HepG2 (cell line): ENCODE measurements around the gene ICAM3. TPM values are rescaled to one million over a fixed set of nuclear protein-coding genes. Genes with fewer than 3 reads are reported as not detected.
A peak's percentile ranks its signal among the peaks of the same experiment; 100 is the strongest.

Experiments
- ATF7 ChIP-seq, 2 experiments: fragments of 450-650 bp in 1 of 2; sonication (generic) in 1 of 2; formaldehyde crosslinking in 1 of 2; IDR thresholded peaks; 2 replicates each; pipeline versions ENCODE4 v1.4.0 to v1.6.1; 2016 to 2020; ENCODE audit warnings: antibody characterized with exemption in 1 of 2, mild to moderate bottlenecking in 1 of 2, missing genetic modification reagents in 1 of 2
- BRF2 ChIP-seq: sonication (generic); formaldehyde crosslinking; IDR thresholded peaks from 2 replicates; pipeline ENCODE4 v1.8.1; 2022; ENCODE audit warnings: mild to moderate bottlenecking, missing genetic modification reagents
- CSRNP2 ChIP-seq: sonication (generic); formaldehyde crosslinking; conservative IDR thresholded peaks from 2 replicates; pipeline ENCODE4 v1.8.0; 2022; ENCODE audit warnings: low read depth, missing genetic modification reagents
- GMEB1 ChIP-seq: sonication (generic); formaldehyde crosslinking; IDR thresholded peaks from 2 replicates; pipeline ENCODE4 v1.5.1; 2020; ENCODE audit warnings: missing genetic modification reagents, mild to moderate bottlenecking, borderline replicate concordance
- IKZF1 ChIP-seq: fragments of 450-650 bp; IDR thresholded peaks from 2 replicates; pipeline ENCODE4 v1.7.1; 2016
- IKZF5 ChIP-seq: IDR thresholded peaks from 2 replicates; pipeline ENCODE4 v1.6.1; 2018; ENCODE audit warnings: missing genetic modification reagents, mild to moderate bottlenecking, missing compliant biosample characterization
- KAT2B ChIP-seq: fragments of 150-350 bp; IDR thresholded peaks from 2 replicates; pipeline ENCODE4 v1.6.1; 2014; ENCODE audit warnings: low read depth, low read length, borderline replicate concordance
- MTA3 ChIP-seq: sonication (generic); formaldehyde crosslinking; IDR thresholded peaks from 2 replicates; pipeline ENCODE4 v1.4.0; 2020; ENCODE audit warnings: missing genetic modification reagents
- MXD3 ChIP-seq: IDR thresholded peaks from 2 replicates; pipeline ENCODE4 v1.6.1; 2016; ENCODE audit warnings: mild to moderate bottlenecking, missing biosample characterization, missing genetic modification reagents
- MZF1 ChIP-seq: sonication (generic); formaldehyde crosslinking; IDR thresholded peaks from 2 replicates; pipeline ENCODE4 v1.8.1; 2023; ENCODE audit warnings: mild to moderate bottlenecking, missing genetic modification reagents, borderline replicate concordance
- POGK ChIP-seq: sonication (generic); formaldehyde crosslinking; conservative IDR thresholded peaks from 2 replicates; pipeline ENCODE4 v1.8.0; 2022; ENCODE audit warnings: mild to moderate bottlenecking, moderate library complexity, missing genetic modification reagents
- RARG ChIP-seq: sonication (generic); formaldehyde crosslinking; IDR thresholded peaks from 2 replicates; pipeline ENCODE4 v1.4.0; 2020; ENCODE audit warnings: low read depth, mild to moderate bottlenecking, missing genetic modification reagents
- RBFOX2 ChIP-seq: fragments of 200-400 bp; formaldehyde crosslinking; IDR thresholded peaks from 2 replicates; pipeline ENCODE4 v1.6.1; 2017; ENCODE audit warnings: low read depth, mild to moderate bottlenecking, low read length
- RXRB ChIP-seq: IDR thresholded peaks from 2 replicates; pipeline ENCODE4 v1.6.1; 2016; ENCODE audit warnings: borderline replicate concordance, missing genetic modification reagents, missing compliant biosample characterization
- SNAI1 ChIP-seq: sonication (generic); formaldehyde crosslinking; IDR thresholded peaks from 2 replicates; pipeline ENCODE4 v1.5.0; 2020; ENCODE audit warnings: mild to moderate bottlenecking, missing genetic modification reagents, borderline replicate concordance
- SRSF9 ChIP-seq: fragments of 200-400 bp; formaldehyde crosslinking; IDR thresholded peaks from 2 replicates; pipeline ENCODE4 v1.6.1; 2018; ENCODE audit warnings: borderline replicate concordance, mild to moderate bottlenecking, low read depth, low read length; ENCODE audit not compliant: insufficient read depth, poor library complexity, severe bottlenecking
- STAT5B ChIP-seq: sonication (generic); formaldehyde crosslinking; IDR thresholded peaks from 2 replicates; pipeline ENCODE4 v1.4.0; 2020; ENCODE audit warnings: missing genetic modification reagents
- ZBTB3 ChIP-seq: sonication (generic); formaldehyde crosslinking; IDR thresholded peaks from 2 replicates; pipeline ENCODE4 v1.4.0; 2020; ENCODE audit warnings: low read depth, mild to moderate bottlenecking, moderate library complexity, missing genetic modification reagents, borderline replicate concordance
- ZBTB44 ChIP-seq: sonication (generic); formaldehyde crosslinking; IDR thresholded peaks from 2 replicates; pipeline ENCODE4 v1.4.0; 2020; ENCODE audit warnings: missing genetic modification reagents
- polyA plus RNA-seq, 8 experiments: library from polyadenylated mRNA; depleted of rRNA in 3 of 8; stranded (reverse) in 7 of 8; unstranded in 1 of 8; fragments of >200 nt; fragmentation: Illumina TruSeq in 4 of 8; extraction: Trizol in 4 of 8; gene quantifications; 2 replicates each; pipeline versions ENCODE4 v1.2.1 to v1.2.3, GENCODE V29; 2011 to 2016; ENCODE audit warnings: low read depth in 4 of 8, missing spikeins in 1 of 8, mixed read lengths in 1 of 8; ENCODE audit not compliant: insufficient read depth in 1 of 8
- total RNA-seq, 5 experiments: library from RNA; depleted of rRNA; stranded (reverse); fragments of >200 nt; fragmentation: Illumina TruSeq; extraction: Trizol; gene quantifications; 2 replicates each; pipeline ENCODE4 v1.2.3, GENCODE V29; 2016; ENCODE audit warnings: low read depth in 1 of 5

ICAM3 gene
- total and polyA plus RNA-seq, 2 of the 13 experiments (the other 11 are each of a cell fraction or from before 2014, with no cell fraction given), result 14.1 to 21.0 TPM

- TF ChIP-seq POGK (0 out of 2 replicates have a peak, but pooled peaks have one; percentile 14), MTA3 (CRISPR knock-in tag) (no peak), RBFOX2 (0 out of 2 replicates have a peak, but pooled peaks have one; percentile 1), STAT5B (CRISPR knock-in tag) (no peak), CSRNP2 (CRISPR knock-in tag) (no peak), RXRB (no peak), SNAI1 (CRISPR knock-in tag) (no peak), SRSF9 (no peak), IKZF1 (no peak), MZF1 (CRISPR knock-in tag) (no peak), RARG (CRISPR knock-in tag) (no peak), ZBTB3 (CRISPR knock-in tag) (0 out of 2 replicates have a peak, but pooled peaks have one; percentile 59), ATF7 (IDR thresholded peaks at IDR 0.05) (no peak), ATF7 (CRISPR knock-in tag; IDR thresholded peaks at IDR 0.05) (0 out of 2 replicates have a peak, but pooled peaks have one; percentile 58), GMEB1 (CRISPR knock-in tag) (no peak; the same call in 1 of the 2 replicates), ZBTB44 (CRISPR knock-in tag) (0 out of 2 replicates have a peak, but pooled peaks have one; percentile 36), MXD3 (CRISPR knock-in tag) (no peak), KAT2B (no peak), BRF2 (CRISPR knock-in tag) (no peak), IKZF5 (0 out of 2 replicates have a peak, but pooled peaks have one; percentile 4)
Observed at GRCh38 chr19:10288662-10289166, 50.7 kb downstream of the ICAM3 start (continued).
